GM12801 (cell line): Measurements from ENCODE around the gene WDR45B.

ENCODE experiments used
- TF ChIP-seq, protein P1 (sequence below): IDR thresholded peaks from one replicate; pipeline ENCODE4 v1.5.1; 2011; ENCODE audit warnings: control low read depth; ENCODE audit not compliant: insufficient read length; ENCODE audit errors: extremely low read depth

Gene WDR45B

DNA sequence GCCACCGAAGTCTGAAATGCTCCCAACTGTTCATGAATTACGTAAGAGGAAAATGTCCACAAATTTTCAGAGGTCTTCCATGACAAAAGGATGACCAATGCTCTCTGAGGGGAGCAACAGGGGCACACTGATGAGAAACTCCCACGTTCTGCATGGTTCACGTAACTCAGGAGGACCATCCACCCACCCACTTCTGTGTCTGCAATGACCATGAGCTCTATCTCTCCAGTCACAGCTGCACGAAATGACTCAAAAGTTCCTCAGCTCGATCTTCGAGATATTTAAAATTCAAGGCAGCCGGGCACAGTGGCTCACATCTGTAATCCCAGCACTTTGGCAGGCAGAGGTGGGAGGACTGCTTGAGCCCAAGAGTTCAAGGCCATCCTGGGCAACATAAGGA, 15.8 kb downstream of the WDR45B start:
- TF ChIP-seq, protein P1, sequence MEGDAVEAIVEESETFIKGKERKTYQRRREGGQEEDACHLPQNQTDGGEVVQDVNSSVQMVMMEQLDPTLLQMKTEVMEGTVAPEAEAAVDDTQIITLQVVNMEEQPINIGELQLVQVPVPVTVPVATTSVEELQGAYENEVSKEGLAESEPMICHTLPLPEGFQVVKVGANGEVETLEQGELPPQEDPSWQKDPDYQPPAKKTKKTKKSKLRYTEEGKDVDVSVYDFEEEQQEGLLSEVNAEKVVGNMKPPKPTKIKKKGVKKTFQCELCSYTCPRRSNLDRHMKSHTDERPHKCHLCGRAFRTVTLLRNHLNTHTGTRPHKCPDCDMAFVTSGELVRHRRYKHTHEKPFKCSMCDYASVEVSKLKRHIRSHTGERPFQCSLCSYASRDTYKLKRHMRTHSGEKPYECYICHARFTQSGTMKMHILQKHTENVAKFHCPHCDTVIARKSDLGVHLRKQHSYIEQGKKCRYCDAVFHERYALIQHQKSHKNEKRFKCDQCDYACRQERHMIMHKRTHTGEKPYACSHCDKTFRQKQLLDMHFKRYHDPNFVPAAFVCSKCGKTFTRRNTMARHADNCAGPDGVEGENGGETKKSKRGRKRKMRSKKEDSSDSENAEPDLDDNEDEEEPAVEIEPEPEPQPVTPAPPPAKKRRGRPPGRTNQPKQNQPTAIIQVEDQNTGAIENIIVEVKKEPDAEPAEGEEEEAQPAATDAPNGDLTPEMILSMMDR: no peak

DNA sequence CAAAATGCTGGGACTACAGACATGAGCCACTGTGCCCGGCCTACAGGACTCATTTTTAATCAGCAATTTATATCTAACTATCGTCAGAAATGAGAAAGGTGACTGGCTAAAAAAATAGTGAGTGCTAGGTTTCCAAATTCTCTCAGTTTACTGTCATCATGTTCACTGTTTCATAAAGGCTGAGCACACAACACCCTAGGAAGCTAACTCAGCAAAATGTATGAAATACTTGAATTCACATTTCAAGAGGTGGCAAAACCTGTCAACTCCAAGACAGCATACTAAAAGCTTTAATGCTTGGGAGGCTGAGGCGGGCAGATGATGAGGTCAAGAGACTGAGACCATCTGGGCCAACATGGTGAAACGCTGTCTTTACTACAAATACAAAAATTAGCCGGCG, 16.7 kb downstream of the WDR45B start:
- TF ChIP-seq, protein P1: no peak

DNA sequence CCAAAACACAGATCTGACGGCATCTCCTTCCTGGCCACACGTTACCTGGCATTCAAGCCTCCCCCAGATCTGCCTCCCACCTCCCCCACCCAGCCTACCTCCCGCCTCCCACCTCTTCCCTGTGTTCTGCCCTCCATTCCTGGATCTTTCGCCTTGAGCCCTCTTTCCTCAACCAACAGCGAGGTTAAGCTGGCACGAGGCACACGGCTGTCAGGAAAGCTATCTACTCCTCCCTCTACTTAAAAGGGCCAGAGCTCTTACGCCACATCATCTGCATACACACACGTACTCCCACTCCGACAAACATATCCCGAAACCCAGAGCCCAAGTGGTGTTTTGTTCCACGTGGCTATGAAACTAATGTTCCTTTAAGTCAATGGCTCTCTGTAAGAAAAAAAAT, 18.0 kb downstream of the WDR45B start:
- TF ChIP-seq, protein P1: no peak

DNA sequence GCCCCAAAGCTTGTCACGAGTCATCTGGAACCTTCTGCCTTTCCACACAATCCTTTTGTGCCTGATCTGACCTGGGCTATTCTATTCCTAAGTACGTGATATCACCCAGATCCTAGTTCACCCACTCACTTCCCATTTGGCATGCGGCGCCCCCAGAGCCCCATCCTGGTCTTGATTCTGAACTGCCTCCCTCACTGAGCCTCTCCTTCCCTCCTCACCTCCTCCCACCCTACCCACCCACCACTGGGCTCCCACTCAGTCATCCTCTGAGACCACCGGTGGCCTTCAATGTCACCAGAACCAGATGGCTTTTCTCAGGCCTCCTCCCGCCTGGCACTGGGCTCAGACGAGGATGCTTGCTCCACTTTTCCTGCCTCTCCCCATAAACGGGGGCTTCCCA, 18.5 kb downstream of the WDR45B start:
- TF ChIP-seq, protein P1: no peak

DNA sequence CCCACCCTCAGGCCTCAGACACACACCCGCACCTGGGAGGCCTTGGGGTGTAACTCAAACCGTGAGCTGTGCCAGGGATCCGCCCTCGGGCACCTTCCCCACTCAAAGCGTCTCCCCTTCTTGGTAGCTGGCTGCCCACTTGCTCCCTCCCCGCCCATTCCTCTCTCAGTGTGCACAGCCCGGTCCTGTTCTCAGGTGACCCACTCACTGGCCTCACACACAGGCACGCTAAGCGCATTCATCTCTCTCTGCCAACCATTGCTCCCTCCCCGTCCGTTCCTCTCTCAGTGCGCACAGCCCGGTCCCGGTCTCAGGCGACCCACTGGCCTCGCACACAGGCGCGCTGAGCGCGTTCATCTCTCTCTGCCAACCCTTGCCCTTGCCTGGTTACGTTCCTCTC, 20.8 kb downstream of the WDR45B start:
- TF ChIP-seq, protein P1: no peak

DNA sequence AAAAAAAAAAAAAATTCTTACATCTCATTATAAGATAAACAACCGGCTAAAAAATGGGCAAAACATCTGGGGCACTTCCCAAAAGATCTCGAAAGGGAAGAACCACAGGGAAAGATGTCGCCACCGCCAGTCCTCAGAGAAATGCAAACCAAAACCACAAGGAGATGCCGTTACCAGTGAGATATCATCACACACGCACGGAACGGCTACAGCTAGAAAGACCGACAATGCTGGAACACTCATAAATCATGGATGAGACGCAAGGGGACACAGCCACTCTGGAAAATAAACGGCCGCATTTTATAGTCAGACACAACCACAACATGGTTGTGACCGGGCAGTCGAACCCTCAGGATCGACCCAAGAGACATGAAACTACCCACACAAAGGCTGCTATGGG, 24.5 kb downstream of the WDR45B start:
- TF ChIP-seq, protein P1: no peak

DNA sequence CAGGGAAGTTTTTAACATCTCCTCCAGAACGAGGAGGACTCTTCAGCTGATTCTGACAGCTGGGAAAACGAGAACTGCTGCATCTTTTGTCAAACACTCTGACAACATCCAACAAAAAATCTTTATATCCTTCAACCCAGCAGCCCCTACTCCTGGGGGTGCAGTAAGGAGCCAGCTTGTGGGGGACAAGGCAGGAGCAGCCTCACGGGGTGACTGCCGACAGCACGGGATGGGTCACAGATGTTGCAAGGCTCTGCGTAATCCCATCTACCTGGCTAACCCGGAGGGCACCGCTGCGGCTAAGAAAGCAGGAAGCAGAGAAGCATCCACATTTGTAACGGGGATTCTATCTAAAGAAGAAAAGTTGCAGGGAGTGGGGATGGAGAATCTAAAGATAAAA, 28.6 kb downstream of the WDR45B start:
- TF ChIP-seq, protein P1: no peak

DNA sequence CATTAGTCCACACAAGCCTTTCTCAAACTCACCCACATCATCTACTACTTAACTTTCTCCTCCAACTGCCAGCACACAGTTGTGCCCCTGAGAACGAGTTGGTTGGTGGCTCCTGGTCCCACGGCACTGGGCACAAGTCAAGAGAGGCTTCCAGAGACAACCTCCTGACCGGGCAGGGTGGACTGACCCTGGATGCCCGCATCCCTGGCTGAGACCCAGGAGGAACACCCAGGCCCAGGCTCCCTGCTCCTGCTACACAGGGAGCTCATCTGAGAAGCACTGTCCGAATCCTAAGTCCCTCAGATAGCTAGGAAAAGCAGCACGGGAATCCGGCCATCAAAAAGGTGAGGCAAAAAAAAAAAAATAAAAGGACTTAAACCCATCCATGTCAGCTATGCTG, 29.0 kb downstream of the WDR45B start:
- TF ChIP-seq, protein P1: no peak
